IPS-NIHi7 (cell line): Measurements from ENCODE around the gene HEATR5A.
"Not testable (repeated sequence)": the region's sequence is repeated elsewhere in the genome, so short reads cannot be mapped to it uniquely, and the experiment has no call there.

ENCODE experiments used
- DNase-seq: peaks from one replicate; pipeline ENCODE4 v3.0.0; 2012; ENCODE audit warnings: mixed read lengths; ENCODE audit errors: extremely low spot score

HEATR5A gene

DNA sequence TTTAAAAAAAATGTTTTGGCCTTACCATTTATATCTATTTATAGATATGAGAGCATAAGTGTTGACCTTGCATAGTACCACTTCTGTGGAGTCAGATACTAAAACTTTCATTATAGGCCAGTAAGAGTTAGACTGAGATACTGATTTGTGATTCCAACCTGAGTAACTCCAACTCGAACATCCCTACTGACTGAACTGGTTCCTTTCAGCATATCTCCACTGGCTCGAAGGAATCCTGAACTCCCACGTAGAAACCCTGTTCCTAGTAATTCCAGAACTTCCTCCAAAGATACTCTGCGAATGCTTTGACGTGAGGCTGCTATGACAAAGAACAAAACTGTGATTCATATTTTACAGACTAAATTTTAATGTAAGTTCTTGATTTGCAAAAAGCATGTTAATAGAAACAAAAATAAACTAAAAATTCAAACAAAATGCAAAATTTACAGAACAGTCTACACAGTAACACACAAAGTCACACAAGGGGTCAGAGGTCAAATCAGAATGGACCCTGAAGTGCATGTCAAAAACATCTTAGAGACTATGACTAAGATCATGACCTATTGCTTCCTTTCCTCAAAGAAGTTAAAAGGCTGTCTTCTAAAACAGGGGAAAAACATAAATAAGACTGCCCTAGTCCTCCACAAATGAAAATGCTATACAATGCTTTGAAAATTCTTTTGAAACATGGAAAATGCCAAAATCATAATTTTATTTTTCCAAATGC lies 31.5 kb downstream of the HEATR5A start:
- DNase-seq: no peak

- peak; percentile 18 for DNase-seq
Measured at GRCh38 chr14:31387091-31387490, 33.3 kb downstream of the HEATR5A start.

GRCh38 chr14:31386271-31386670 lies 34.1 kb downstream of the HEATR5A start:
- no peak for DNase-seq

DNA sequence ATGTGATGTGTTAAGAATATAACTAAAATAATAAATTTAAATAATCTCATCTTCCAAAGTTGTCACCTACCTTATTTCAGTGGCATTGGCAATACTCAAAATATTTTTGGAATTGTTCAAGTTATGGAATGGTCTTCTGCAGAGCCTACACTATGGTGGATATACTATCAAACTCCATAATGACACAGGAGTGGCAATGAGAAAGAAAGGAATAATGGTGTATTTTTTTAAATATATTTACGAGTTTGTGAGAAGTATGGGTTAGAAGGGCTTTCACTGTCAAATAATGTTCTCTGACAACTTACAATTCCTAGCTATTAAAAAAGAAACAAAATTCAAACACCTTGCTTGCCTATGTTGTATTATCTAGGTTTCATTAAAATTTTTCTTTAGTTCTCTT lies 38.1 kb downstream of the HEATR5A start:
- no peak for DNase-seq

GRCh38 chr14:31380106-31380505 lies 40.2 kb downstream of the HEATR5A start:
- no peak for DNase-seq

DNA sequence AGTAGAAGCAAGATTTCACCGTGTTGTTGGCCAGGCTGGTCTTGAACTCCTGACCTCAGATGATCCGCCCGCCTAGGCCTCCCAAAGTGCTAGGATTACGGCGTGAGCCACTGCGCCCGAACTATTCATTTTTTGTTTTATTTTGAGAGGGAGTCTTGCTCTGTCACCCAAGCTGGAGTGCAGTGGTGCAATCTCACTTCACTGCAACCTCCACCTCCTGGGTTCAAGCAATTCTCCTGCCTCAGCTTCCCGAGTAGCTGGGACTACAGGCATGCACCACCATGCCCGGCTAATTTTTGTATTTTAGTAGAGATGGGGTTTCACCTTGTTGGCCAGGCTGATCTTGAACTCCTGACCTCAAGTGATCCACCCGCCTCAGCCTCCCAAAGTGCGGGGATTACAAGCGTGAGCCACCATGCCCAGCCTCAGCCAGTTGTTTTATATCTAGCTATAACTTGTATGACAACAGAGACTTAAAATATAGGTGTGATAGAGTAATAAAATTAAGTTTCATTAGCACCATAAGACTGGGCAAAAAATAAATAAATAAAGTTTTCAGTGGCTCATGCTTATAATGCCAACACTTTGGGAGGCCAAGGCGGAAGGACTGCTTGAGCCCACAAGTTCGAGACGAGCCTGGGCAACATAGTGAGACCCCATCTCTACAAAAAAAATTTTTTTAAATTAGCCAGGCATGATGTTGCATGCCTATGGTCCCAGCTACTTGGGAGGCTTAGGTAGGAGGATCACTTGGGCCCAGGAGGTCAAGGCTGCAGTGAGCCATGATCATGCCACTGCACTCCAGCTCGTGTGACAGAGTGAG lies 41.0 kb downstream of the HEATR5A start:
- not testable (repeated sequence) for DNase-seq

DNA sequence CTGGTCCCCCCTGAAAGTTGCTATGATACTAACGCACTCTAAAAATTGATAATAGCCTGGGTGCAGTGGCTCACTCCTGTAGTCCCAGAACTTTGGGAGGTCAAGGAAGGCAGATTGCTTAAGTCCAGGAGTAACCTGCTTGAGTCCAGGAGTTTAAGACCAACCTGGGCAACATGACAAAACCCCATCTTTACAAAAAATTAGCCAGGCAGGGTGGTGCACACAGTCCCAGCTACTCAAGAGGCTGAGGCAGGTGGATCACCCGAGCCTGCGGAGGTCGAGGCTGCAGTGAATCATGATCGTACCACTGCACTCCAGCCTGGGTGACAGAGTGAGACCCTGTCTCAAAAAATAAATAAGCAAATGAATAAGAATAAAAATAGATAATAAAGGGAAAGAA lies 42.9 kb downstream of the HEATR5A start:
- no peak for DNase-seq

- DNase-seq: no peak
Measured at GRCh38 chr14:31371646-31372045, 48.7 kb downstream of the HEATR5A start.

DNA sequence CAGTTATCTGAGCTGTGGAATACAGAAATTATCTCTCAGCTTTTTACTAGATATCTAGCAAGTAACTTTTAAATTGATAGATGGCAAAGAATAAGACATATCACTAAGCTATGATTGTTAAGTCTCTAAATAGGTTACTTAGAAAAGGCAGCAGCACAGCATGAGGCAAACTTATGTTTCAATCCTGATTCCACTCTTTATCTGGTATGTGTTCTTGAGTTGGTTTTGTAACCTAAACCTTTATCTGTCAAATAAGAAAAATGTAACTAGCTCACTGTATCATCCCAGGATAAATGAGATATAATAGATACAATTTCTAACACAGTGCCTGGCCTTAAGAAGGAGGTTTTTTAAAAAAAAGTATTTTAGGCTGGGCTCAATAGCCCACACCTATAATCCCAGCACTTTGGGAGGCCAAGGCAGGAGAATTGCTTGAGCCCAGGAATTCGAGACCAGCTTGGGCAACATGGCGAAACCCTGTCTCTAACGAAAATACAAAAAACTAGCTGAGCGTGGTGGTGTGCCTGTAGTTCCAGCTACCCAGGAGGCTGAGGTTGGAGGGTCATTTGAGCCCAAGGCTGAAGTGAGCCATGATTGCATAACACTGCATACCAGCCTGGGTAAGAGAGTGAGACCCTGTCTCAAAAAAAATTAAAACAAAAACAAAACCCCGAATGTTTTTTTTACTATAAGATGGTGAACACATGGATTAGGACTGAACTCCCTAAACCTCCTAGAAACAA lies 56.8 kb downstream of the HEATR5A start:
- DNase-seq: no peak

DNA sequence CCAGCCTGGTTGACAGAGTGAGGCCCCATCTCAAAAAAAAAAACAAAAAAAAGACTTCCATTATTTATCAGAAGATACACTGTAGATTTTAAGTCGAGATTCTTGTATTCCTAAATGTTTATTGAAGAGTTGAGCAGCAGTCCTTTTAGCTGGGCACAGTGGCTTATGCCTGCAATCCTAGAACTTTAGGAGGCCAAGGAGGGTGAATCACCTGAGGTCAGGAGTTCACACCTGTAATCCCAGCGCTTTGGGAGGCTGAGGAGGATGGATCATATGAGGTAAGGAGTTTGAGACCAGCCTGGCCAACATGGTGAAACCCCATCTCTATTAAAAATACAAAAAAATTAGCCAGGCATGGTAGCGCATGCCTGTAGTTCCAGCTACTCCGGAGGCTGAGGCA lies 57.6 kb downstream of the HEATR5A start:
- DNase-seq: no peak

DNA sequence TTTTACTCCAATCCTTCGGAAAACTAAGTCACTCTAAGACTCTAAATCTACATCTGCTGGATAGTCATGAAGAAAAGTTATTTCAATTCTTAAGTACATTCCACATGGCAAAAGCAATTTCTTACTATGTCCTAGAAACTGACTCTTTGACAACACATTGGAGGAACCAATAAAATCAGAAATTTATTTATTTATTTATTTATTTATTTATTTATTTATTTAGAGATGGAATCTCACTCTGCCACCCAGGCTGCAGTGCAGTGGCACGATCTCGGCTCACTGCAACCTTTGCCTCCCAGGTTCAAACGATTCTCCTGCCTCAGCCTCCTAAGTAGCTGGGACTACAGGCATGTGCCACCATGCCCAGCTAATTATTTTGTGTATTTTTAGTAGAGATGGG lies 58.6 kb downstream of the HEATR5A start:
- not testable (repeated sequence) for DNase-seq

DNA sequence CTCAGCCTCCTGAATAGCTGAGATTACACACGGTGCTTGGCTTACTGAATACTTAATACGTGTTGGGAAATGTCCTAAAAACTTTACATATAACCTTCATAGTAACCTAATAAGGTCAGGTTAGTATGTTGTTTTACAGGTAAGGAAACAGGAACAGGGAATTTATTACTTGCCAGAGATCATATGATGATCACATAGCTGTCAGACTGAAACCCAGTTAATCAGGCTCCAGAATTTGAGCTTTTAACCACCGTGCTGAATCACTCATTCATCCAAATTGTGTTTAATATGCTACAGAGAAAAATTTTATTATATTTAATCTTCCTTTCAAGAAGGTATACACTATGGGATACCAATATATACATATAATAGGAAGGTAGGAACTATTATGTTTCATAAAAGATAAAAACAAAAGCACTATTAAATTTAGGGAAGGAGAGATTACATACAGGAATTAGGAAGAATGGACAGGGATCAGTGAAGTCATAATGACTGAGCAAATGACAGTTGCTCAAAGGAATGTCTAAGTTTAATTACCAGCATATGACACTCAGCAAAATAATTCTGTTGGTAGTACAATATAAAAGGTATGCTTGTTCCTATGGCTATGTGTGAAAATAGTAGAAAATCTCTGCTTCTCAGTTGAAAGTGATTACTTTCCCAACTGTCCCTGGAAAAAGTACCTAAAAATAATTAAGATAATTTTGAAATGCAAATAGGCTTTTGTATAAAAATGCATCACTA lies 59.3 kb downstream of the HEATR5A start:
- DNase-seq: no peak

DNA sequence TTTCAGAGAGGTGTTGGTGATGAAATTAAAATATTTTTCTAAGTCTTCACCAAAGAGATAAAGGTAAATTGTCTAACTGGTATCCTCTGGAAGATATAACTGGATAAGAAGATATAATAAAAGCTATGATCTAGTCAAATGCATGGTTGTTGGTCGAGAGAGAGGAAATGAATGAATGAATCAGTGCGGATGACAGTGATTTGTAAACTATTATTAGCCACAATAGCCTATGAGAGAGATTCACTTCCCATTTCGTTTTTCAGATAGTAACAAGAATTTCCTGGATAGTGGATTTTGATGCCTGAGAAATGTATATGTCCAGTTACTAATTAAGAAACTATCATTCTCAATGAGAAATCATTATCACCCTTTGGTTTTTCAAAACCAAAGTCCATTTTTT lies 63.1 kb downstream of the HEATR5A start:
- DNase-seq: no peak

GRCh38 chr14:31346097-31346496 lies 74.3 kb downstream of the HEATR5A start:
- no peak for DNase-seq

- DNase-seq: no peak
Measured at GRCh38 chr14:31341280-31341679, 79.1 kb downstream of the HEATR5A start.

- no peak for DNase-seq
Measured at GRCh38 chr14:31340297-31341063, 79.9 kb downstream of the HEATR5A start.

- no peak for DNase-seq
Measured at GRCh38 chr14:31339743-31340142, 80.6 kb downstream of the HEATR5A start.

GRCh38 chr14:31337331-31337730 lies 83.0 kb downstream of the HEATR5A start:
- no peak for DNase-seq

DNA sequence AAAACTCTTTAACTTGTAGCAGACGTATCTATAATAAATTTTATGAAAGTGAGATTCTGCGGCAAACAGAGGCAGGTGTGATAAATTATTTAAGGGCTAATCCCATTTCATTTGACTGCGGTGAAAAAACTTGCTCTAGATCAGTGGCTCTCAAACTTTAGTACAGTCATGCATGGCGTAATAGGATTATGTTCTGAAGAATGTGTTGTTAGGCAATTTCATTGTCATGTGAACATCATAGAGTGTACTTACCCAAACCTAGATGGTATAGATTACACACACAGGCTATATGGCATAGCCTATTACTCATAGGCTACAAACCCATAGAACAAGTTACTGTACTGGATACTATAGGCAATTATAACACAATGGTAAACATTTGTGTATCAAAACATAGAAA lies 83.7 kb downstream of the HEATR5A start:
- no peak for DNase-seq

GRCh38 chr14:31331395-31331794 lies 89.0 kb downstream of the HEATR5A start:
- DNase-seq: not testable (repeated sequence)
